Aorta (tissue), 5 donors: ENCODE measurements around the gene SEC23B. TPM values are rescaled to one million over a fixed set of nuclear protein-coding genes. Genes with fewer than 3 reads are reported as not detected.
A peak's percentile ranks its signal among the peaks of the same experiment; 100 is the strongest.

Source experiments
- ATAC-seq: fragments of 200-7000 bp; cut with Tn5 transposase; one replicate; pipeline ENCODE4 v1.9.1; 2022; ENCODE audit warnings: moderate library complexity; ENCODE audit not compliant: low FRiP score
- DNase-seq, 2 donors: peaks; one replicate each; pipeline ENCODE4 v3.0.0-alpha.2; 2020
- H3K27ac ChIP-seq, 2 donors: one replicate each; pipeline ENCODE4 v1.5.1; 2013; ENCODE audit warnings: low read length in 2 of 2, mild to moderate bottlenecking in 2 of 2, moderate library complexity in 2 of 2, control low read depth in 1 of 2, inconsistent platforms in 1 of 2, low read depth in 1 of 2
- H3K27me3 ChIP-seq, 2 donors: one replicate each; pipeline ENCODE4 v1.6.1; 2013; ENCODE audit warnings: control low read depth in 1 of 2, low read length in 1 of 2, mild to moderate bottlenecking in 1 of 2, moderate library complexity in 1 of 2; ENCODE audit not compliant: insufficient read depth in 2 of 2, control insufficient read depth in 1 of 2
- H3K36me3 ChIP-seq, 2 donors: one replicate each; pipeline ENCODE4 v1.6.1; 2013; ENCODE audit warnings: control low read depth in 1 of 2, low read length in 1 of 2, mild to moderate bottlenecking in 1 of 2; ENCODE audit not compliant: insufficient read depth in 2 of 2, control insufficient read depth in 1 of 2
- H3K4me1 ChIP-seq, 2 donors: one replicate each; pipeline ENCODE4 v1.6.1; 2013; ENCODE audit warnings: low read length in 2 of 2, control low read depth in 1 of 2, mild to moderate bottlenecking in 1 of 2, moderate library complexity in 1 of 2; ENCODE audit not compliant: insufficient read depth in 2 of 2, control insufficient read depth in 1 of 2
- H3K4me3 ChIP-seq, 2 donors: one replicate each; pipeline ENCODE4 v1.5.1; 2013; ENCODE audit warnings: low read length in 2 of 2, control low read depth in 1 of 2, mild to moderate bottlenecking in 1 of 2
- H3K9me3 ChIP-seq: one replicate; pipeline ENCODE4 v1.6.1; 2013; ENCODE audit warnings: mild to moderate bottlenecking, low read length; ENCODE audit not compliant: control insufficient read depth
- WGBS, 2 donors: extraction: QIAGEN DNeasy Blood & Tissue Kit; methylation state at CpG; one replicate each; pipeline ENCODE4 v1.1.7; 2013; 5-methylcytosine and 5-hydroxymethylcytosine counted together
- intact Hi-C, 2 donors: fragments of 100-400 bp; cut with DNase I; formaldehyde crosslinking; loops; one replicate each; pipeline versions ENCODE4 v1.14.2 to v1.15.0; 2022
- microRNA-seq, 2 donors: library from miRNA; unstranded; fragments of <30 nt; microRNA quantifications; one replicate each; pipeline ENCODE4 v1.2.0, GENCODE V29; 2020
- polyA plus RNA-seq, 2 donors: library from polyadenylated mRNA; stranded (reverse); fragments of 200-250 nt; gene quantifications; one replicate each; pipeline ENCODE4 v1.2.3, GENCODE V29; 2013
- total RNA-seq, 2 donors: library from RNA; stranded (reverse); fragmentation: NEBNext Ultra II Directional; extraction: Animal tissue kit (Norgen Biotek cat#: 25700); gene quantifications; one replicate each; pipeline ENCODE4 v1.2.1, GENCODE V29; 2021
- donor health status: healthy with polysubstance abuse.
- donor health status: Bipolar disorder and iron deficiency.
- donor health status: DM: no; HTN: no; CAD: no.
- donor health status: DM: no; HTN: no; CAD: no.
- donor health status: DM: yes; HTN: yes; CAD: no.

SEC23B gene
- total and polyA plus RNA-seq, 4 donors: 8.9 to 37.5 (median 22.5) TPM

GRCh38 chr20:18585134-18585533, 77.4 kb downstream of the SEC23B start:
- 91 to 92% methylated on average over 2 of the region's 2 CpGs for WGBS, 2 donors
- no peak overlapping the region for H3K27ac ChIP-seq

GRCh38 chr20:18587665-18588573, 80.2 kb downstream of the SEC23B start, which contains the start of gene DTD1:
DTD1 (plus strand) TSS chr20:18588054; CDS start chr20:18588073, 19 bp downstream.
- 0% methylated on average over 54 to 88 of the region's 88 CpGs for WGBS, 2 donors
- peak within 1 kb of the TSS; percentile 67 to 77 for H3K4me3 ChIP-seq
- no peaks in the 10 kb centered on the region for H3K4me1 ChIP-seq
- intact Hi-C loops: loop anchor here in 1 of 2 donors (5.0 kb wide), 1 partner anchor 1464 kb away; the partner anchor contains the start of genes CFAP61 and CRNKL1
- ATAC-seq: peak; percentile 97
- no peaks in the 10 kb centered on the region for H3K9me3 ChIP-seq
- no peaks in the 10 kb centered on the region for H3K27me3 ChIP-seq
- DNase-seq: peak; percentile 96 to 99
- H3K27ac ChIP-seq: peak within 1 kb of the TSS in 1 of 2 donors; percentile 7
- H3K36me3 ChIP-seq: no peaks in the 10 kb centered on the region

More at GRCh38 chr20:18585134-18585533, 77.4 kb downstream of the SEC23B start:
- Histone ChIP-seq H3K27me3 (no peaks in the 10 kb centered on the region), H3K9me3 (no peaks in the 10 kb centered on the region), H3K36me3 (no peaks in the 10 kb centered on the region), H3K4me3 (no peak overlapping the region), H3K4me1 (no peaks in the 10 kb centered on the region)
- intact Hi-C loops: loop anchor here in 1 of 2 donors (5.0 kb wide), 1 partner anchor 1467 kb away; the partner anchor contains the start of genes CFAP61 and CRNKL1
- no peak for DNase-seq
- ATAC-seq: no peak

- no peaks in the 10 kb centered on the region for H3K9me3 ChIP-seq
- DNase-seq (no peak), ATAC-seq (peak; percentile 8)
- peak overlapping the region; percentile 67 to 77 for H3K4me3 ChIP-seq
- H3K4me1 ChIP-seq: no peaks in the 10 kb centered on the region
- no peak overlapping the region for H3K27ac ChIP-seq
- intact Hi-C loops: loop anchor here in 1 of 2 donors (5.0 kb wide), 1 partner anchor 1464 kb away; the partner anchor contains the start of genes CFAP61 and CRNKL1
- no peaks in the 10 kb centered on the region for H3K27me3 ChIP-seq
- no peaks in the 10 kb centered on the region for H3K36me3 ChIP-seq
- WGBS, 2 donors: 1 to 2% methylated on average over 18 of the region's 18 CpGs
Measured at GRCh38 chr20:18588574-18588933, 80.8 kb downstream of the SEC23B start.

- Histone ChIP-seq H3K27ac (no peak overlapping the region), H3K36me3 (peaks cover 0 to 3% of the 10 kb centered on the region in 2 donors), H3K4me1 (no peaks in the 10 kb centered on the region), H3K4me3 (no peak overlapping the region), H3K27me3 (no peaks in the 10 kb centered on the region), H3K9me3 (no peaks in the 10 kb centered on the region)
- DNase-seq (no peak), ATAC-seq (no peak)
- intact Hi-C loops: loop anchor here in 1 of 2 donors (5.0 kb wide), 1 partner anchor 1462 kb away; the partner anchor contains the start of genes CFAP61 and CRNKL1
- 91 to 93% methylated on average over 8 of the region's 8 CpGs for WGBS, 2 donors
Measured at GRCh38 chr20:18589941-18590674, 82.4 kb downstream of the SEC23B start.

- no peak for ATAC-seq
- DNase-seq: no peak
- Histone ChIP-seq H3K4me3 (no peak overlapping the region), H3K9me3 (peaks cover 2% of the 10 kb centered on the region), H3K27ac (no peak overlapping the region), H3K36me3 (peaks cover 3 to 13% of the 10 kb centered on the region in 2 donors), H3K27me3 (no peaks in the 10 kb centered on the region), H3K4me1 (no peaks in the 10 kb centered on the region)
- intact Hi-C loops: no loop called here
Measured at GRCh38 chr20:18596270-18596669, 88.5 kb downstream of the SEC23B start.

GRCh38 chr20:18609741-18610140, 102.0 kb downstream of the SEC23B start:
- Histone ChIP-seq H3K27ac (no peak overlapping the region), H3K4me1 (no peaks in the 10 kb centered on the region), H3K4me3 (no peak overlapping the region), H3K9me3 (no peaks in the 10 kb centered on the region), H3K27me3 (no peaks in the 10 kb centered on the region), H3K36me3 (no peaks in the 10 kb centered on the region)
- no peak for ATAC-seq
- intact Hi-C loops: no loop called here
- DNase-seq: no peak

Small RNA genes within 50 kb of the gene (microRNA-seq; reads per million reads assigned to microRNA genes)
- gene MIR3192: 0.60 to 0.99 reads per million in 2 donors

Other genes starting within 250 kb of the SEC23B start
- 10 to 100 TPM; 11.9 to 19.0 TPM for gene ZNF133, start 219.4 kb upstream of the SEC23B start, total RNA-seq
- gene ZNF133, start 219.4 kb upstream of the SEC23B start, polyA plus RNA-seq: 10 to 100 TPM; 12.8 to 31.4 TPM
- 1 to 10 TPM; 2.3 to 2.5 TPM for gene DZANK1, start 40.9 kb upstream of the SEC23B start, total RNA-seq
- gene DZANK1, start 40.9 kb upstream of the SEC23B start, polyA plus RNA-seq: 1 to 10 TPM in 1 of 2 donors, under 1 TPM in 1; 0.75 to 3.6 TPM
- gene POLR3F, start 40.5 kb upstream of the SEC23B start, total RNA-seq: 1 to 10 TPM; 7.3 to 8.2 TPM
- 10 to 100 TPM in 1 of 2 donors, 1 to 10 TPM in 1; 5.6 to 20.4 TPM for gene POLR3F, start 40.5 kb upstream of the SEC23B start, polyA plus RNA-seq
- gene RBBP9, start 10.7 kb upstream of the SEC23B start, total RNA-seq: 10 to 100 TPM; 13.6 to 17.7 TPM
- gene RBBP9, start 10.7 kb upstream of the SEC23B start, polyA plus RNA-seq: 1 to 10 TPM; 8.4 to 9.2 TPM
- 10 to 100 TPM; 46.0 to 51.5 TPM for gene SMIM26, start 59.5 kb downstream of the SEC23B start, total RNA-seq
- gene SMIM26, start 59.5 kb downstream of the SEC23B start, polyA plus RNA-seq: 100 to 1,000 TPM; 124 to 197 TPM
- 10 to 100 TPM; 20.0 to 20.2 TPM for gene DTD1, start 80.1 kb downstream of the SEC23B start, total RNA-seq
- 10 to 100 TPM; 17.8 to 19.7 TPM for gene DTD1, start 80.1 kb downstream of the SEC23B start, polyA plus RNA-seq